ENCODE data around the gene CYTIP.

- no peak for TF ChIP-seq FOXM1 (IDR thresholded peaks at IDR 0.05; ENCODE audit: low read depth)
- TF ChIP-seq CTCF (IDR thresholded peaks at IDR 0.05), result no peak
- no peak for TF ChIP-seq MAX (IDR thresholded peaks at IDR 0.05; ENCODE audit: low read depth)
- TF ChIP-seq ELF1 (IDR thresholded peaks at IDR 0.05), result no peak
- no peak for TF ChIP-seq EP300 (IDR thresholded peaks at IDR 0.05; ENCODE audit: borderline replicate concordance in 1 of 2, low read depth in 1 of 2, low read length in 1 of 2)
- no peak for TF ChIP-seq USF1 (IDR thresholded peaks at IDR 0.05; ENCODE audit: borderline replicate concordance, low read depth)
- TF ChIP-seq USF2 (IDR thresholded peaks at IDR 0.05; ENCODE audit: borderline replicate concordance, low read depth, low read length), result no peak
- no peak for TF ChIP-seq EZH2phosphoT487 (IDR thresholded peaks at IDR 0.05; ENCODE audit: borderline replicate concordance, low read depth)
- no peak for TF ChIP-seq REST (IDR thresholded peaks at IDR 0.05; ENCODE audit: low read depth, low read length)
- TF ChIP-seq, protein P1, sequence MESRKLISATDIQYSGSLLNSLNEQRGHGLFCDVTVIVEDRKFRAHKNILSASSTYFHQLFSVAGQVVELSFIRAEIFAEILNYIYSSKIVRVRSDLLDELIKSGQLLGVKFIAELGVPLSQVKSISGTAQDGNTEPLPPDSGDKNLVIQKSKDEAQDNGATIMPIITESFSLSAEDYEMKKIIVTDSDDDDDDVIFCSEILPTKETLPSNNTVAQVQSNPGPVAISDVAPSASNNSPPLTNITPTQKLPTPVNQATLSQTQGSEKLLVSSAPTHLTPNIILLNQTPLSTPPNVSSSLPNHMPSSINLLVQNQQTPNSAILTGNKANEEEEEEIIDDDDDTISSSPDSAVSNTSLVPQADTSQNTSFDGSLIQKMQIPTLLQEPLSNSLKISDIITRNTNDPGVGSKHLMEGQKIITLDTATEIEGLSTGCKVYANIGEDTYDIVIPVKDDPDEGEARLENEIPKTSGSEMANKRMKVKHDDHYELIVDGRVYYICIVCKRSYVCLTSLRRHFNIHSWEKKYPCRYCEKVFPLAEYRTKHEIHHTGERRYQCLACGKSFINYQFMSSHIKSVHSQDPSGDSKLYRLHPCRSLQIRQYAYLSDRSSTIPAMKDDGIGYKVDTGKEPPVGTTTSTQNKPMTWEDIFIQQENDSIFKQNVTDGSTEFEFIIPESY (IDR thresholded peaks at IDR 0.05; ENCODE audit: borderline replicate concordance, low read depth), result no peak
- no peak for TF ChIP-seq MXI1 (IDR thresholded peaks at IDR 0.05; ENCODE audit: low read depth, low read length)
- no peak for TF ChIP-seq POLR2AphosphoS5 (IDR thresholded peaks at IDR 0.05; ENCODE audit: low read depth, low read length)
- no peak for TF ChIP-seq JUND (IDR thresholded peaks at IDR 0.05)
- TF ChIP-seq RFX5 (IDR thresholded peaks at IDR 0.05; ENCODE audit: low read length), result no peak
These were observed 33.2 kb upstream of the CYTIP start for GRCh38 chr2:157476953-157477709.

All from SK-N-SH (cell line).